Fibroblast of lung (primary cell): Measurements from ENCODE around the gene SRD5A2. TPM values are rescaled to one million over a fixed set of nuclear protein-coding genes. Genes with fewer than 3 reads are reported as not detected.
A peak's percentile ranks its signal among the peaks of the same experiment; 100 is the strongest.

Experiments
- DNase-seq, 2 donors: peaks; one replicate each; pipeline versions ENCODE4 v3.0.0 to v3.0.0-alpha.2; 2010; ENCODE audit warnings: low read depth in 2 of 2
- H2AFZ ChIP-seq: 2 replicates; pipeline ENCODE4 v1.5.1; 2012; ENCODE audit warnings: low read length, control low read depth, inconsistent platforms
- H3K27ac ChIP-seq: 2 replicates; pipeline ENCODE4 v1.5.1; 2011; ENCODE audit warnings: low read length, control low read depth; ENCODE audit not compliant: insufficient read depth
- H3K27me3 ChIP-seq: 2 replicates; pipeline ENCODE4 v1.5.1; 2011; ENCODE audit warnings: mild to moderate bottlenecking, low read length; ENCODE audit not compliant: control insufficient read depth, insufficient read depth
- H3K36me3 ChIP-seq: 2 replicates; pipeline ENCODE4 v1.5.1; 2011; ENCODE audit warnings: low read length; ENCODE audit not compliant: control insufficient read depth, insufficient read depth
- H3K4me1 ChIP-seq: 2 replicates; pipeline ENCODE4 v1.5.1; 2011; ENCODE audit warnings: low read length; ENCODE audit not compliant: control insufficient read depth, insufficient read depth; ENCODE audit errors: extremely low read depth
- H3K4me2 ChIP-seq: 2 replicates; pipeline ENCODE4 v1.5.1; 2011; ENCODE audit warnings: low read length, control low read depth; ENCODE audit not compliant: insufficient read depth; ENCODE audit errors: extremely low read depth
- H3K4me3 ChIP-seq, 4 experiments: fragments of 200-600 bp in 1 of 4; sonication (generic) in 1 of 4; replicated peaks in 1 of 4; 2 replicates each; pipeline ENCODE4 v1.5.1; 2011 to 2016; ENCODE audit warnings: low read length in 4 of 4, low read depth in 3 of 4, mild to moderate bottlenecking in 3 of 4, control low read depth in 2 of 4, inconsistent platforms in 1 of 4, mixed read lengths in 1 of 4; ENCODE audit not compliant: insufficient read depth in 1 of 4; ENCODE audit errors: control extremely low read depth in 1 of 4
- H3K79me2 ChIP-seq: 2 replicates; pipeline ENCODE4 v1.5.1; 2012; ENCODE audit warnings: mild to moderate bottlenecking, low read length, inconsistent platforms; ENCODE audit not compliant: control insufficient read depth, insufficient read depth
- H3K9ac ChIP-seq: 2 replicates; pipeline ENCODE4 v1.5.1; 2011; ENCODE audit warnings: mild to moderate bottlenecking, low read length, control low read depth; ENCODE audit not compliant: insufficient read depth
- H3K9me3 ChIP-seq: 2 replicates; pipeline ENCODE4 v1.5.1; 2012; ENCODE audit warnings: low read depth, low read length; ENCODE audit not compliant: control insufficient read depth, insufficient read depth
- H4K20me1 ChIP-seq: 2 replicates; pipeline ENCODE4 v1.5.1; 2011; ENCODE audit warnings: low read length; ENCODE audit not compliant: control insufficient read depth, insufficient read depth; ENCODE audit errors: extremely low read depth
- EZH2 ChIP-seq: IDR thresholded peaks from 2 replicates; pipeline ENCODE4 v1.5.1; 2012; ENCODE audit warnings: low read length, control low read depth, mild to moderate bottlenecking; ENCODE audit errors: missing control alignments
- polyA plus RNA-seq, 2 donors: library from polyadenylated mRNA; depleted of rRNA in 1 of 2; stranded (reverse) in 1 of 2; unstranded in 1 of 2; fragments of >200 nt; gene quantifications; 2 replicates each; pipeline ENCODE4 v1.2.1, GENCODE V29; 2011 to 2012; ENCODE audit warnings: missing spikeins in 1 of 2
- total RNA-seq: library from RNA; depleted of rRNA; stranded (reverse); fragments of >200 nt; gene quantifications from 2 replicates; pipeline ENCODE4 v1.2.1, GENCODE V29; 2014
- TF ChIP-seq, protein P1 (sequence below), 2 donors: IDR thresholded peaks in 1 of 2; conservative IDR thresholded peaks in 1 of 2; 1 replicate in 1 of 2; 2 replicates in 1 of 2; pipeline ENCODE4 v1.5.1; 2011 to 2012; ENCODE audit warnings: low read length in 2 of 2, control low read depth in 1 of 2, inconsistent platforms in 1 of 2, low read depth in 1 of 2, mild to moderate bottlenecking in 1 of 2

Gene SRD5A2
- total and polyA plus RNA-seq, 2 donors (not counting 1 experiment from before 2014, with no cell fraction given) = not detected

DNA sequence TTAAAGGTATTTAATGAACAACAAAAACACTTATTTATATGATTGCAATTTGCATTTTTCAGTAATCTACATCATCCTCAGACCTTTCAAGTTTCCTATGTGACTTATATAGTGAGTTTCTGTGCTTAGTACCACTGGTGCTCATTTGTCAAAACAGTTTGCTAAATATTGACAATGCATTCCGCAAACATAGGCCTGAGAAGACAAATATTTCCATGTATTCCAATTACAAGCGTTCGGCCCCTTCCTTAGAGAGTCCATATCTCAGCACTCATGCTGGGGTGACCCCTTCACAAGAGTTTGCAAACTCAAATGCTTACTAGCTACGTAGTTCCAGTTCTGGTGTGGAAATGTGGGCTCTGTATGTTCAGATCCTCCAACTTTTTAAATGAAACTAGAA lies 56.1 kb downstream of the SRD5A2 start:
- Histone ChIP-seq H3K27me3 (no peaks in the 10 kb centered on the region), H3K4me1 (no peaks in the 10 kb centered on the region), H3K9me3 (no peaks in the 10 kb centered on the region), H3K79me2 (no peaks in the 10 kb centered on the region), H2AFZ (no peak overlapping the region), H3K4me3 (no peak overlapping the region), H3K36me3 (no peaks in the 10 kb centered on the region), H4K20me1 (no peaks in the 10 kb centered on the region), H3K4me2 (no peak overlapping the region), H3K27ac (no peak overlapping the region), H3K9ac (no peak overlapping the region)
- no peak for TF ChIP-seq EZH2
- TF ChIP-seq, protein P1, sequence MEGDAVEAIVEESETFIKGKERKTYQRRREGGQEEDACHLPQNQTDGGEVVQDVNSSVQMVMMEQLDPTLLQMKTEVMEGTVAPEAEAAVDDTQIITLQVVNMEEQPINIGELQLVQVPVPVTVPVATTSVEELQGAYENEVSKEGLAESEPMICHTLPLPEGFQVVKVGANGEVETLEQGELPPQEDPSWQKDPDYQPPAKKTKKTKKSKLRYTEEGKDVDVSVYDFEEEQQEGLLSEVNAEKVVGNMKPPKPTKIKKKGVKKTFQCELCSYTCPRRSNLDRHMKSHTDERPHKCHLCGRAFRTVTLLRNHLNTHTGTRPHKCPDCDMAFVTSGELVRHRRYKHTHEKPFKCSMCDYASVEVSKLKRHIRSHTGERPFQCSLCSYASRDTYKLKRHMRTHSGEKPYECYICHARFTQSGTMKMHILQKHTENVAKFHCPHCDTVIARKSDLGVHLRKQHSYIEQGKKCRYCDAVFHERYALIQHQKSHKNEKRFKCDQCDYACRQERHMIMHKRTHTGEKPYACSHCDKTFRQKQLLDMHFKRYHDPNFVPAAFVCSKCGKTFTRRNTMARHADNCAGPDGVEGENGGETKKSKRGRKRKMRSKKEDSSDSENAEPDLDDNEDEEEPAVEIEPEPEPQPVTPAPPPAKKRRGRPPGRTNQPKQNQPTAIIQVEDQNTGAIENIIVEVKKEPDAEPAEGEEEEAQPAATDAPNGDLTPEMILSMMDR (conservative IDR thresholded peaks at IDR 0.05 in 1 of 2, IDR thresholded peaks at IDR 0.05 in 1 of 2; ENCODE audit: low read depth in 1 of 2, low read length in 2 of 2) = no peak
- no peak for DNase-seq

DNA sequence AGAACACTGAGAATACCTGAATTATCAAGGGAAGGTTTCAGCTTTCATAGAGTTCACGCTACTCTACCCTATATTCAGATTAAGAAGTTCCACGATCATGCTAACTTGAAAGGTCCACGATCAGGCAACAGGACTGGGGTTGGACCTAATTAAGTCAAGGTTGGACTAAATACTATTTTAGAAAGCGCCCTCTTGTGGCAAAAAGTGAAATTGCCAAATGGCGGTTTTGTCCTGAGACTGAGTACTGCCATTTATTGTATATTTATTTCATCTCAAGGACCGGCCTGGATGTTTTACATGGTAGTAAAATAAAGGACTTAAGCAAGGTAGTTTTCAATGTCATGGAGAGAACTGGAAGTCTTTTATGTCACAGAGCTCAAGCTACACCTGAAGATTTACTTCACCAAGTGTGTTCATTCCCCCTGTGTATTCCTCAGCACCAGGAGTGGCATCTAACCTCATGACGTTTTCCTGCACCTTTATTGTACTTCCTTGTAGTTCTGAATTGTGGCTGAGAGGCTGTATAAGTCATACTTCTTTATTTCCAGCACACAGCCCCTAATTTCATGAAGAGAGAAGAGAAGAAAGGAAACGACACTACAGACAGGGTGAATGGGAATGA lies 56.8 kb downstream of the SRD5A2 start:
- Histone ChIP-seq H3K4me3 (no peak overlapping the region), H3K9ac (no peak overlapping the region), H3K4me2 (no peak overlapping the region), H3K36me3 (no peaks in the 10 kb centered on the region), H3K79me2 (no peaks in the 10 kb centered on the region), H3K27ac (no peak overlapping the region), H3K4me1 (no peaks in the 10 kb centered on the region), H2AFZ (peak overlapping the region; percentile 54), H3K27me3 (no peaks in the 10 kb centered on the region), H4K20me1 (no peaks in the 10 kb centered on the region), H3K9me3 (no peaks in the 10 kb centered on the region)
- DNase-seq = peak; percentile 25 to 68
- TF ChIP-seq, protein P1 (conservative IDR thresholded peaks at IDR 0.05 in 1 of 2, IDR thresholded peaks at IDR 0.05 in 1 of 2; ENCODE audit: low read depth in 1 of 2, low read length in 2 of 2) = peak; percentile 70 to 78
- no peak for TF ChIP-seq EZH2

DNA sequence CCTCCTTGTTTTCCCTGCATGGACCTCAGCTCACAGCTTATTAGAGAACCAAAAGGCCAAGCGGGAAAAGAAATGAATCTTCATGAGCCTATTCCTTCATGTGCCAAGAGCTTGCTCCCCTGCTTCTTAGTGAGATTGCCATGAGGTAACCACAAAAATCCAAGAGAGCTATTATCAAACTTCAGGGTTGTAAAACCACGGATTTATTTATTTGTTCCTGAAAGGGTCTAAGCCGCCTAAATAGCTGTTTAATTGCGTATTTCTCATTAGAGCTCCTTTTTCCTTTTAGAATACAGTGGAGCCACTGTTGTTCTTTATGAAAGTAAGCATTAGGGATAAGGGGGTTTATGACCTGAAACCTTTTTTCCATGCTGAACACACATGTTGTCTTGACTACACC lies 58.0 kb downstream of the SRD5A2 start:
- peak in 1 of 2 donors; percentile 22 for DNase-seq

More for the DNA sequence above, 58.0 kb downstream of the SRD5A2 start:
- Histone ChIP-seq H3K9ac (no peak overlapping the region), H3K79me2 (no peaks in the 10 kb centered on the region), H3K4me3 (no peak overlapping the region), H2AFZ (no peak overlapping the region), H3K4me2 (no peak overlapping the region), H3K27ac (no peak overlapping the region), H3K27me3 (no peaks in the 10 kb centered on the region), H4K20me1 (no peaks in the 10 kb centered on the region), H3K9me3 (no peaks in the 10 kb centered on the region), H3K4me1 (no peaks in the 10 kb centered on the region), H3K36me3 (no peaks in the 10 kb centered on the region)
- TF ChIP-seq, protein P1 (conservative IDR thresholded peaks at IDR 0.05 in 1 of 2, IDR thresholded peaks at IDR 0.05 in 1 of 2; ENCODE audit: low read depth in 1 of 2, low read length in 2 of 2) = no peak
- no peak for TF ChIP-seq EZH2
